Hematopoietic multipotent progenitor cell treated with erythropoietin and hydrocortisone succinate and interleukin-3 and kit ligand, for 6 days (in vitro differentiated cells): Measurements from ENCODE around the gene ABHD16A.

ENCODE experiments used
- DNase-seq: peaks from one replicate; pipeline ENCODE4 v3.0.0-alpha.2; 2015

Gene ABHD16A

DNA sequence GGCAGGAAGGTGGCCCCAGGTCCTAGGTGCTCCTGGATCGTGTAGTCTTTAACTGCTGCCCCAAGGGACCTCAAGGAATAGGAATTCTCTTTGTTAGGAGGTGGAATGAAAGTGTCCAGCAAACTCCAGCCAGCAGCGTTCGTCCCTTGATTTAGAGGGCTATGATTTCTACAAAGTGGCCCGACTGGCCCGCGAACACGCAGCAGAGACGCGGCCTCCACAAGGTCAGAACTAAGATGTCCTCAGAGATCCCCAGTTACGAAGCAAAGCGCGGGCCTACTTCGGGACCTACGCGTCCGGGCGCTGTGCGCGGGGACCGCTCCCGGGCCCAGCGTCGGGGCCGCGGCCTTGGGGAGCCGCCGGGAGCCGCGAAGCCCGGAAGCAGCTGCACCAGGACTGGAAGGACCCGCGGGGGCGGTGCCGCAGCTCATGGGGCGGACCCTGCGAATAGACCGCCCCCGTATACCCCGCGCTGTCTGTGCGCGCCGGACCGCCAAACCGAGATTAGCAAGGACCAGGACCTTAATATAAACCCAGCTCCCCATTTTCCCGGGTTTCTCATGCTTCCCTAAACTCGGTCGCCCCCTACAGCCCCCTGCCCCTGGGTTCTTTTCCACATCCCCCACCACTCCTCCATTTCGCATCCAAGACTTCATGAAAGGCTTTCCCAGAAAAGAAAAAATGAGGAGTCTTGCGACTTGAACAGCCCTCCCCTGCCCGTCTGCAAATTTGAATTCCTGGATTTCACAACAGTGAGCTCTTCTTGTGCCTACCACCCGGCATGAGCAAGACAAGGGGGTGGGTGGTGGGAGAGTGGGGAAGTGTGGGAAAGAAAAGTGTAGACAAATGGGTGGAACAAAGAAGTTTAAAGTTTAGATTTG lies 42.5 kb downstream of the ABHD16A start, which contains the start of gene C6orf47:
Gene C6orf47, minus strand, starts transcription at position 398 of the 881 bp plus-strand sequence. CDS start 831 bp downstream, outside the sequence.
- peak; percentile 94 for DNase-seq

DNA sequence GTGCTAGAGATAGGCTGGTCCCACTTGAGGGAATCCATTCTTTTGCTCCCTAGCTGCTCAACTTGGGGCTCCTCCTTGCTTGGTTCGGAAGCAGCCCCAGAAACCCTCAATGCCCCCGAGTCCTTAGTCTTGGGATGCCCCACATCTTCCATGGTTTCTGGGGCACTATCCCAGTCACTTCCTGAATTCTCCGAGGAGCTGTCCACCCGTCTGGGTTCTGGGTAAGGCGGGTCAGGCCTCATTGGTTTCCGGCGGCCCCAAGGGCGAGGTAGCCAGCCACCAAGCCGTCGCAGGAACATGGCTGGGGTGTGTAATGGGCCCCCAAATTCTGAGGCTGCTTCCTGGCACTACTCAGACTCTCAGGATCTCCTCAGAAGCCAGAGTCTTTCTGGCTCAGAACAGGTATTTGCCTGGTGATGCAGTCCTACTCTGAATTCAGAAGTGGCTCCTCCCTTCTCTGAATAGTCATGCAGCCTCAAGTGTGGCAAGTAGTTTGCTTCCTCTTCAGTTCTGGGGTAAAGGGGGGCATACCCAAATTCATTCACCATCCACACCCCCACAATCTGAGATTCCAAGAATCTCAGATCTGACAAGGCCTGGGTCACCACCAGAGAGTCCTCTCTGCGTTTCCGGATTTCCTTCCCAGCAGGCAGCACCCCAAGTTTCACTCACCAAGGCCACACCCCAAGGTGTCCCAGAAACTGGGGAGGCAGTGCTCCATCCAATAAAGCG lies 43.3 kb downstream of the ABHD16A start:
- DNase-seq = peak; percentile 66

GRCh38 chr6:31658983-31659648 lies 44.0 kb downstream of the ABHD16A start:
- DNase-seq = no peak

DNA sequence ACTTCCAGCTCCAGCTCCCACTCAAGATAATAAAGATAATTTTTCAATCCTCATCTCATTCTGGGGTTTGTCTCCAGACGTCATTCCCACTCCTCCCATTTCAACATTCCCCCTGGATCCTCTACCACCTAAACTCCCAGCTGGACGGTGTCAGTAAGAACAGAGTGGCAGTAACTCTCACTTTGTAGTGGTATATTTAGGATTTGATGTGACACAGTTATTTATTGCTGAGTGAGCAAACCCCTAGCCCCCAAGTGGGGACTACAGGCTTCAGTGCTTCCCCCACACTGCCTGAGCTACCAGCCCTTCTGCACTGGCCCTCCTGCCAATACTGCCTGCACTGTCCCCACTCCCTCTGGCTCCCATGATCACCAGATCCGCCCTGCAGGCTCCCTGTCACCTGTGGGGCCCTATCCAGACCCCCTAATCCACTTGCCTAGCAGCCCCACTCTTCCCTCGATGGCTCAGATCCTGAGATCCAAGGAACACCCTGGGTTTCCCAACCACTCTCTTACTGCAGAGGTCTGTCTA lies 44.9 kb downstream of the ABHD16A start:
- no peak for DNase-seq

DNA sequence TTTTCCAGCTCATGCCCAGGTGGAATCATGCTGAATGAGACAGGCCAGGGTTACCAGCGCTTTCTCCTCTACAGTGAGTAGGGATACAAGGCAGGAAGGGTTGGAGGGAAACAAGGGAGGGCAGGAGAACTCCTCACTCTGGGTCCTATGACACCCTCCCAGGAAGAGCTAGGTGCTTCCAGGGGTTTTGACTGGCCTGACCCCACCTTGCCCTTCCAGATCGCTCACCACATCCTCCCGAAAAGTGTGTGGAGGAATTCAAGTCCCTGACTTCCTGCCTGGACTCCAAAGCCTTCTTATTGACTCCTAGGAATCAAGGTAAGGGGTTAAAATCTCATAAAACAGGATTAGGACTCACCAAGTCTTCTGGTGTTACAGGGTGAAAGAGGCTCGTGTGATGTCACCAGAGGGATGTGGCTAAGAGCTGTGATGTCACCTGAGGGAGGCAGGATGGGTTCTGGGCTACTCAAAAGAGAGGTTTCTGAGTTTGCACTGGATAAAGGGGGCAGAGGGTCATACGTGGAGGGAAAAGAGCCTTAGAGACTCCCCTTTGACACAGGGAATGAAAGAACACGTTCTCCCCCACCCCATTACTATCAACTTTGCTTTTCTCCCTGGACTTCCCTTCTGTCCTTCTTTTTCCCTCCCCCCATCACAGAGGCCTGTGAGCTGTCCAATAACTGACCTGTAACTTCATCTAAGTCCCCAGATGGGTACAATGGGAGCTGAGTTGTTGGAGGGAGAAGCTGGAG lies 45.5 kb downstream of the ABHD16A start:
- no peak for DNase-seq

DNA sequence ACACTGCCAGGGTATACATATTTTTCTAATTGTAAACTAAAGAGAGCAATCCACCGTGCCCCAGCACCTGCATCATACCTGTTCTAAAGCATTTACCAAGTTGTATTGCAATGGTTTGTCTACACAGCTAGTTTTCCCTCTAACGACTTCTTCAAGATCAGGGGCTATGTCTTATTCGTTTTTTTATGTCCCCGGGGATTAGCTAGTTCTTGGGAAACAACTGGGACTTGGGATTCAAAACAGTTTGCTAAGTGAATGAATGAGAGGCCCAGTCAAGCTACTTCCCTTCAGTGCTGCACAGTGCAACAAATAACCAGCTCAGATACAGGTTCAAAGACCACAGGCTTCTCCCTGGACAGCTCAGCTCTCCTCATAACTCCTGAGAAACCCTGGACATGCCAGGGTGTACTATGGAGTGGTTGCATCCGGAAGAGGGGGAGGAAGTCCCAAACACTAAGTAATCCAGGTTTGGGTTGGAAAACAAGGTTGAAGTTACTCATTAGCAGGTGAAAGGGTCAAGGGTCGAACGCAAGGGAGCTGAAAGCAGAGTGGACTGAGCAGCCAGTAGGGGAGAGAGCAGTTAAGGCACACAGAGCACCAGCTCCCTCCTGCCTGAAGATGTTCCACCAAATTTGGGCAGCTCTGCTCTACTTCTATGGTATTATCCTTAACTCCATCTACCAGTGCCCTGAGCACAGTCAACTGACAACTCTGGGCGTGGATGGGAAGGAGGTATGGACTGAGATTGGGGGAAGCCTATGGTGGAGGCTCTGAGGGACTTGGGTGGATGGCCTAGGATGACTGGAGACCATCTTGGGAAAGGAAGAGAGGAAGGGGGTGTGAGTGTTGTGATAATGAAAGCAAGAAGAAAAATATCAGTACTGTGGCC lies 47.5 kb downstream of the ABHD16A start, which contains the start of gene APOM:
Gene APOM, plus strand, starts transcription at position 546 of the 889 bp plus-strand sequence. Its CDS starts 73 bp downstream, at position 619.
- DNase-seq = no peak

- DNase-seq = no peak
Observed at GRCh38 chr6:31654574-31655348, 48.4 kb downstream of the ABHD16A start.

DNA sequence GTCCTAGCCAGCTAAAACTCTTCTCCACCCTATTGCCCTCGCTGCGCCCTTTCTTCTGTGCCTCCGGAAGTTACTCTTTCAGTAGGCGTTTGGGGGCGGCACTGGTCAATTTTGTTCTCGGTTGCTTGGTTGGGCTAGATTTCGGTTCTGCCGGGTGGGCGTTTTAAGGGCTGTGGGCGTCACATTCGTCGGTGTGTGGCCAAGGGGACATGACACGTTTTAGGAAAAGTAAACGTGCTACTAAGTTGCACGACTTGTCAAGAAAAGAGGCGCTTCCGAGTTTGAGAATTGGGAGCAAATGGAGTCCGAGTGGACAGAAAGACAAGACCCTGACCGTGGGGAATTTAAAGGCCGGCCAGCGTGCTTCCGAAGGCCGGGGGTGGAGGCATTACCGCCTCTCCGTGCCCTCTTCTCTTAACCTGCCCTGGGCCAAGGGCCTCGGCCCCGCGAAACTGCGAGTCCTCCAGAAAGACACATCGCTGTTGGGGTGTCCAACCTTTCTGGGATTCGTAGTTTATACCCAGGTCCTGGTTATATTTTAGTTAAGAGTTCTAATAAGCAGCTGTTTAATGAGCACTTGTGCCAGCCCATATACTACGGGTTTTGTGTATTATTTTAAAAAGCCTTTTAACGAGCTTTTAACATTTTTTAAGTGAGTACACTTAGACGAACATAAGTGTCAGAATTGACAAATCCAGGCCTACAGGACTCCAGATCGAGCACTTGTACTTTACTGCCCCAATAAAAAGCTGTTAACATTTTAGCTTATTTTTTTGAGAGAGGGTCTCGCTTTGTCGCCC lies 50.0 kb downstream of the ABHD16A start:
- DNase-seq = peak; percentile 98

DNA sequence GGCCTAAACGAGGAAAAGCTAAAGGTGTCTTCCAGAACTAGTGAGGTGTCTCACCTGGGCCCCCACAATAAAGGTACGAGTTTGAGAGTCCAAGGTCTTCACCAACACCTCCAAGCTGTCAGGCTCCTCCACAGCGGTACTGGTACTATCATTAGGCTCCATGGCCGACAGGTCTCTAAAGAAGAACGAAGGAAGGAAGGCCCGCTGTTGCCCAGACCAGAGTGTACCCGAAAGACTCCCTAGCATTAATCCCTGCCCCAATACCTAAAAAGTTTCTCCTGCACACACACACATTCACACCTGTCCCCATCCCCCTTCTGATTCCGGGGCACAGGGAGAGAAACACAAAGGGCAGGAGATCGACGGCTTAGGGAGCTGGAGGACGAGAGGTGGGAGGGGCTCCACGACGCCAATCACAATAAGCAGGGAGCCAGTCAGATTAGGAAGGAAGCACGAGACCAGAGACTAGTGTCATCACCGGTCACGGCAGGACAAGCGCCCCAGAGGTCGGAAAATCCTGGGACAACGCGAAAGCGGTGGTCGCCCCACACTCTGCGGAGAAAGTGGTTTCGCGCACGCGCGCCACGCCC lies 51.4 kb downstream of the ABHD16A start:
- peak; percentile 89 for DNase-seq

- no peak for DNase-seq
Observed at GRCh38 chr6:31645325-31645724, 57.8 kb downstream of the ABHD16A start.

GRCh38 chr6:31643818-31644454 lies 59.2 kb downstream of the ABHD16A start:
- DNase-seq = no peak

GRCh38 chr6:31642798-31643570 lies 60.1 kb downstream of the ABHD16A start:
- no peak for DNase-seq

- no peak for DNase-seq
Observed at GRCh38 chr6:31641370-31641769, 61.8 kb downstream of the ABHD16A start.

DNA sequence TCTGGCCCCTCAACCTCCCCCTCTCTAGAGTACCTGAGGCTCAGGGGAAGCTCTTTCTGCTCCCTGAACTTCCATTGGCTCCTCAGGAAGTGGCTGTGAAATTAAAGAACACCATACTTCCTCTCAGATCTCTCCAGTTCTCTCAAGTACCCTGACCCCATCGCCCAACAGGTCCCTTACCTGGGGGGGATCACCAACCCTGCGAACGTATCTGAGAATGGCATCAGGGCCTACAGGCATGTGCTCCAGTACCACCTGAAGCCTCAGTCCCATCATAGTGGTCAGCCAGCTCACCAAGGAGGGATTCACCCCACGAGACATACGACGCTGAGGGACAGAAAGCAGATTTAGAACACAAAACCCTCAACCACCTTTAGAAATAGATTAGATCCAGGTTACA lies 62.5 kb downstream of the ABHD16A start:
- no peak for DNase-seq

DNA sequence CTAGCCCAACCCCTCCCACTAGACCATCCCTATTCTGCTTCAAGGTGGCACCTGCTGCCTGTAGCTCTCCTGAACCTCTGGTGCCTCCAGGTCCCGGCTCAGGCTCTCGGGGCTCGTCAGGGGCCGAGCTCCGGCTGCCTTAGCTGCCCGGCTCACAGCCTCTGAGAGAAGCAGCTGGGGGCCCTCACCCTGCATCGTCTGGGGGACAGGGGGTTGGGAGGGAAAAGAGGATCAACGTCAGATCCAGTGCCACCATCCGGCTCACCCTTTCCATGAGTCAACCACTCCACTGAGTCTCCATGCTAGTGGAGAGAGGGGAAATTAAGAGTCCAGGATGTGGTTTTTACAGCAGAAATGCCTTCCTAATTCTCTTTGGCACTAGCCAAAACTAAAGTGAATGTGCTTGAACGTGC lies 63.7 kb downstream of the ABHD16A start:
- DNase-seq = no peak

- no peak for DNase-seq
Observed at GRCh38 chr6:31639043-31639442, 64.1 kb downstream of the ABHD16A start.
